C1 segment of cervical spinal cord (tissue), 14 donors: ENCODE data around the gene FAAP24.
"Not testable (repeated sequence)": the region's sequence is repeated elsewhere in the genome, so short reads cannot be mapped to it uniquely, and the experiment has no call there.

Experiments
- DNase-seq, 14 donors: peaks; one replicate each; lab custom pipeline; 2025; lab: John Stamatoyannopoulos, UW

Gene FAAP24, protein sequence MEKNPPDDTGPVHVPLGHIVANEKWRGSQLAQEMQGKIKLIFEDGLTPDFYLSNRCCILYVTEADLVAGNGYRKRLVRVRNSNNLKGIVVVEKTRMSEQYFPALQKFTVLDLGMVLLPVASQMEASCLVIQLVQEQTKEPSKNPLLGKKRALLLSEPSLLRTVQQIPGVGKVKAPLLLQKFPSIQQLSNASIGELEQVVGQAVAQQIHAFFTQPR

DNA sequence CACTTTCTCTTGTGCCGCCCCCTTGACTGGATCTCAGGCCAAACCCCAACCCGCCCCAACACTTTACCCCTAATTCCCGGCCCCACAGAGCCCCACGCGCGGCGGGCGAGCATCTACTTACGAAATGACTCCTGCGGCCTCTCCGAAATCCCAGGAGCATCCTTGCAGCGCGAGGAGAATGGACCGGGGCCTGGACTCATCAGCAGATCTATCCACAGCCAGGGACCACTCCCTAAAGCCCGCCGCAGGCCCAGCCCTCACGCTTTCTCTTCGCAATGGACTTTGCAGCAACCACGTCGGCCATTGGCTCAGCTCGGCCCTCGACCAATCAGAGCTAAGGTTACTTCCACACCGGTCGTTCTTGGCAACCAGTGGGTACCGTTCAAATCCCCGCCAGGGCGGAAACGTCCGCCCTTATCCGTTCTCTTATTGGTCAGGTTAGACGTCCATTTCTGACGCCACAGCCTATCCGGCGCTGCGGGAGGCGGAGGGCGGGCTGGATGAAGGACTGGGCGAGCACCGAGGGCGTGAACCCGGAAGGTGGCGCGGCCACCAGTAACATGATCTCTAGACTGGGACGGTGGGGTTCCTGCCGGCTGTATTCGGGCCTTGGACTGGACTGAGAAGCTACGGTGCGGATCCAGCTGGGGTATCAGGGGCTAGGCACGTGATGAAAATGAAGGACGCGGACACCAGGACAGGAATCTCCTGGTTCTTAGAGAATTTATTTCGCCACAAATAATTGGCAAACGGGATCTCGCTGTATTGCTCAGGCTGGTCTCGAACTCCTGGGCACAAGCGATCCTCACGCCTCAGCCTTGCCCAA lies at the start of gene FAAP24, which contains the start of gene CEP89:
Gene FAAP24 (plus strand): TSS at position 528 of the 826 bp plus-strand sequence. CDS start 955 bp downstream, outside the sequence.
Gene CEP89 (minus strand): TSS at position 244 of the 826 bp plus-strand sequence. CDS start 84 bp downstream, at position 160.
- DNase-seq = peak; percentile 85 to 98 (median 96)

DNA sequence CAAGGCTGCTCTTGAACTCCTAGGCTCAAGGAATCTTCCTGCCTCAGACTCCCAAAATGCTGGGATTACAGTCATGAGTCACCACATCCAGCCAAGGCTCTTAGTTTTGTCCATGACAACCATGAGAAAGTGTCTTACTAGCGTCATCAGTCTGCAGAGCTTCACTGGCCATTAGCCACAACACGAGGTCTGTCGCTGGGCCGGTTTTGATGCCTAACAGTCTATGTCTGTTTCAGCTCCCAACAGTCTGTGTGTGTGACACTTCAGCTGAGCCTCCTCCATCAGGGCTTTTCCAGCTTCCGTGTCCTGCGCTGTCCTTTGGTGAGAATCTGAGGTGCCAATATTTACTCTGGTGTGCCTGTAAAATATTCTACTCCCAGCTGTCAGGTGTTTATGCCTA lies 47.8 kb upstream of the FAAP24 start:
- no peak for DNase-seq

DNA sequence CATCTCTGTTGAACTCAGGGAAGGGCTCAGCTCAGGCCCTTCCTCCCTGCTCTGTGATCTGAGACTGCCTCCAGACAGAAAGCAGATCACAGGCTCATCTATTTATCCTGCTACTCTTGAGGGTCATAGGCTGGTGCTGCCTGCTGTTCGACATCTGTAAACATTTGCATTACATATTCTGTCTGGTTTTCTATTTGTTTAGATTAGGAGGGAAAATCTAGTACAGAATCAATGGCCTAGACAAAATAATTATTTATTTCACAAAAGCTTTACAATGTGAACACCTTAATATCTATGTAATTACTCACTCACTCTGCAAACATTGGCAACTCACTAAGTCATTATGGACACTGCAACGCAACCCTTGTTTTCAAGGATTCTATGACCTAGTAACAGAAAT lies 43.2 kb upstream of the FAAP24 start:
- no peak for DNase-seq

DNA sequence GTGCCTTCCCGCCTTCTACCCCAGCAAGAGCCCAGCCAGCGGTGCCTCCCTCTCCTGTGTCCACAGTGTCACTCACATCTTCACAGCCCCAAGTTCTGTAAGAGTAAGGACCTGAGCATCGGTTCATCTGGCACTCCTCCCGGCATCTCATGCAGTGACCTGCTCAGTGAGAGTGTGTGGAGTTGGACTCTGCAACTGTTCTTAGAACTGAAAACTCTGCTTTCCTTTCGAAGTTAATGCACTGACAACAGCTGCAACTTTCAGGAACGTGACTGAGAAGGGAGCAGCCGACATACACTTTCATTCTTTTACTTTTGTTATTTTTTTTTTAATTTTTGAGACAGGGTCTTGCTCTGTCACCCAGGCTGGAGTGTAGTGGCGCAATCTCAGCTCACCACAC lies 41.5 kb upstream of the FAAP24 start:
- DNase-seq = no peak

DNA sequence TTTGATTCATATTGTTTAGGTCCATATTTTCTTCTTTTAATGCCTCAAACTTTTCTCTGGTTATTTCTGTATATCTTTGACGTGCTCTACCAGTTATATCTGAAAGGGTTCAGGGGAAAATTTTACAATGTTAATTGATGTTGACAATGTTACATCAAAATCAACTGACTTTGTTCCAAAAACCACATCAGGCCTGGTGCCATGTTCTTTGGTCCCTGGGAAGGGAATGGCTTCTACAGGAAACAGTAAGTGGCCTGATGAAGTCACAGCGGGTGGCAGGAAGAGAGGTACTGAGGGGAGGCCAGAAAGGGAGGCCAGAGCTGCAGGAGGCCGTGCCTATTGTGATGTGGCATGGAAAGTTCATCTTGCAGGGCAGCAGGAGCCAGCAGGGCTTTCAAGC lies 38.5 kb upstream of the FAAP24 start:
- no peak for DNase-seq

DNA sequence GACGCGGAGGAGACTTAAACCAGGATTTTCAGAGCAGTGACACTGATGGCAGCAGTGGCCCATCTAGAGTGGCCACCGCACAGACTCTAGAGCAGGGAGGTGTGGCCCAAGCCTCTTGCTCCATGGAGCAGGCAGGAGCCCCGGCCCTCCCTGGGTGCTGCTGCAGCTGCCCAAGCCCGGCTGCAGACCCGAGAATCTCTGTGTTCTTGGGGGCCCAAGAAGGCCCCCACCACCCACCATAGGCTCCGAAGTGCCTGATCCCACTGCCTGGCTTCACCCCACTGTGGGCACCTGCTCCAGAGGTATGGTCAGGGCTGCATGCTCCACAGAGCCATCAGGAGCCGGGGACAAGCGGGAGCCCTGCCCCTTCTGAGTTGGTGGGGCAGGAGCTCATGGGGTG lies 36.4 kb upstream of the FAAP24 start:
- DNase-seq = no peak

DNA sequence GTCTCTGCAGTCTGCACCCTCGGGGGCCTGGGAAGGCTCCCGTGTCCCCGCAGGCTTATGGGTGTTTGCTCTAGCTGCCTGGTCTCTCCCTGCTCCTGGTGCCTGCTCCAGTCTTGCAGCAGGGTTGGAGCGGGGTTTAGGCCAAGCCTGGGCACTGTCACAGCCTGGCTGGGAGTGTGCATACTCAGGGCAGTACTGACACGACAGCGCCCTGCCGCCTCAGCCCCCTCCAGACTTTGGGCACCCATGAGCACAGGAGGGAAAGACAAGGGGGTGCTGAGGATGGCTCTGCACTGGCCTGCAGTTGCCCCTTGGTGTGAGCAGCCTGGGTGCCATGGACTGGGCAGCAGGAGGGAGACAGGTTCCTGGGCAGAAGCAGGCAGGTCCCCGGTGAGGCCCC lies 36.0 kb upstream of the FAAP24 start:
- no peak for DNase-seq

DNA sequence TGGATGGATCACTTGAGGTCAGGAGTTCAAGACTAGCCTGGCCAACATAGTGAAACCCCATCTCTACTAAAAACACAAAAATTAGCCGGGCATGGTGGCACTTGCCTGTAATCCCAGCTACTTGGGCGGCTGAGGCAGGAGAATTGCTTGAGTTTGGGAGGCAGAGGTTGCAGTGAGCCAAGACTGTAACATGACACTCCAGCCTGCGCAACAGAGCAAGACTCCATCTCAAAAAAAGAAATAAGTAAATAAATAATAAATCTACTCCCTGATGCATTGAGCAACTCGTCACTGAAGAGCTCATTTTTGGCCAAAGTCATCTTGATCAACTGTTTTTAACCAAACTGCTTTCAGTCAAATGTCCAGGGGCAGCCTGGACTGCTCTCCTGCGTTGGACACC lies 30.8 kb upstream of the FAAP24 start:
- not testable (repeated sequence) for DNase-seq

DNA sequence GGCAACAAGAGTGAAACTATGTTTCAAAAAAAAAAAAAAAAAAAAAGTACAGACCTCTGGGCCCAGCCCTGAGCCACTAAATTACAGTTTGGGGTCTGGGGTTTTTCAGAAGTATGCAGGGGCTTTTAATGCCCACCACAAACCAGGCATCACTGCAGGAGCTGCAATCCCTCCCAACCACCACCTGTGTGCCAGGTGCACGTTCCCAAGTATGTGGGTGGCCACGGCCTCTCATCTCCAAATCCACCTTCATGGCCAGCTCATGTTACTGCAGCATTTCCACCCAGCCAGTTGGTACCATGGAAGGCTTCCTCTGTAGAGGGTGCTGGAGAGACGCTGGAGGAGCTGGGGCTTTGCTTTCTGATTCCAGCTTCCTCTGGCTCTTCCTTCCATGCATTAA lies 26.8 kb upstream of the FAAP24 start:
- DNase-seq = no peak

DNA sequence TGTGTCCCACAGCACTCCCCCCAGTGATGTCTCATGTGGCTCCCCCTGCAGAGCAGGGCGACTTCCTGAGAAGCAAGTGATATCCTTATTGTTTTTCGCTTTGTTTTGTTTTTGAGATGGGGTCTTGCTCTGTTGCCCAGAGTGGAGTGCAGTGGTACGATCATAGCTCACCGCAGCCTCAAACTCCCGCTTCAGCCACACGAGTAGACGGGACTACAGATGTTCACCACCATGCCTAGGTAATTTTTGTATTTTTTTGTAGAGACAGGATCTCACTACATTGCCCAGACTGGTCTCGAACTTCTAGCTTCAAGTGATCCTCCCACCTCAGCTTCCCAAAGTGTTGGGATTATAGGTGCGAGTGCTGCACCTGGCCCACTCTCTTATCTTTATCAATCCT lies 5.3 kb upstream of the FAAP24 start:
- DNase-seq = no peak

DNA sequence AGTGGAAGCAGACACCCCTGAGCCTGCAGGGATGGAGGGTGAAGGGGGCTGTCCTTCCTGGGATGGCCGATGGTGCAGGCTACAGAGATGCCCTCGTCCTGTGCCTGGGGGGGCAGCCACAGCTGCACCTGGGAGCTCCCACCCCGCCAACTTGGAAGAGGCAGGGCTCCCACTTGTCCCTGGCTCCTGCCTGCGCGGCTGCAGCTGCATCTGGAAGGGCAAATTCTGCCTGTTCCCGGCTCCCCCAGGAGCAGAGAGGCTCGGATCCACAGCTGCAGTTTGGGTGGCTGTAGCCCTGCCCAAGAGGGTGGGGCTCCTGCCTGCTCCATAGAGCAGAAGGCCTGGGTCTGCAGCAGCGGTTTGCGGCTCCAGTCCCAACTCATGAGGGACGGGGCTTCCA lies 2.5 kb upstream of the FAAP24 start:
- DNase-seq = no peak

DNA sequence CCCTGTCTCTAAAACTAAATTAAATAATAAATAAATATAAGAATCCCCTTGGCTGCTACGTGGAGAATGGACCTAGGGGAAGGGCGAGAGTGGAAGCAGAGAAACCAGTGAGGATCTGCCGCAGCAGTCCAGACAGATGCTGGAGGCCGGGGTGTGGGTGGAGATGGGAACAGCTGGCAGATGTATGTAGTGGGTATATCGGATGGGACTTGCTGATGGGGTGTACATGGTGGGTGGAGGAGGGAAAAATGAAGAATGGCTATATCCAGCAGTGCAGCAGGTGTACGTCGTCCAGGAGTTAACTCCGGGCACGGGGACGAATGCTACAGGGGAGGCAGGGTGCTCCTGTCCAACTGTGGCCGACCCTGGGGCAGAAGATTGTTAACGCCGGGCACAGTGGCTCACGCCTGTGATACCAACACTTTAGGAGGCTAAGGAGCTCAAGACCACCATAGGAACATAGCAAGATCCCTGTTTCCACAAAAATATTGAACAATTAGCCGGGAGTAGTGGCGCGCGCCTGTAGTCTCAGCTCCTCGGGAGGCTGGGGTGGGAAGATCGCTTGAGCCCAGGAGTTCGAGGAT lies 938 bp upstream of the FAAP24 start:
- peak in 1 of 14 donors; percentile 17 for DNase-seq

DNA sequence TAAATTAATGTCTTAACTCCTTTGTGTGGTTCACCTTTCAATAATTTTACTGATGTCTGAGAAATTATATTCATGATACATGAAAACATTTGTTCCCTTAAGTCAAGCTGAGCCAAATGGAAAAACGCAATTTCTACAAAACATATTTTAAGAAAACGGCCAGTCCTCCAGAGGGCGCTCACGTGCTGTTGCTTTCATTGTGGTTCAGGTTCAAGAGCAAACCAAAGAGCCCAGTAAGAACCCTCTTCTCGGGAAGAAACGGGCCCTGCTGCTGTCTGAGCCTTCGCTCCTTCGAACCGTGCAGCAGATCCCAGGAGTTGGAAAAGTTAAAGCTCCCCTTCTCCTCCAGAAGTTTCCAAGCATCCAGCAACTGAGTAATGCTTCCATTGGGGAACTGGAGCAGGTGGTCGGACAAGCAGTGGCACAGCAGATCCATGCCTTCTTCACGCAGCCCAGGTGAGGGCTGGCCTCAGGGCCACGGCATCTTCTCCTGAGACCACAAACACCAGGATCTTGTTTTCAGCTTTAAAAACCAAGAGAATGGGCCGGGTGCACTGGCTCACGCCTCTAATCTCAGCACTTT lies 4.3 kb downstream of the FAAP24 start:
- DNase-seq = peak in 10 of 14 donors; percentile 4 to 63 (median 30)

DNA sequence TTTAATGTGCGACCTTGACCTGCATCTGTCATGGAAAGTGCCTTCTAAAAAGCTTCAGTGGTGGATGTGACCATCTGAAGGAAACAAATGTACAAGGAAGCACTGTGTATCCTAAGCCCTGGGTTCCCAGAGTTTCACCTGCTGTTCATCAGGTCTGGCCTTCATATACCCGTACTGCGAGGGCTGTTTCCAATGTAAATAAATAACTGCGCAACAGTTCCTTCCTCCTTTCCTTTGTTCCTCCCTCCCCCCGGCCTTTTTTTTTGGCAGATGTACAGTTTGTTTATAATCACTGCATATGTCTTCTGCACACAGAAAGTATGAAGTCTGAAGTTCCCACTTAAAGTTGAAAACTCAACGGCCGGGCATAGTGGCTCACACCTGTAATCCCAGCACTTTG lies 5.2 kb downstream of the FAAP24 start:
- DNase-seq = no peak

DNA sequence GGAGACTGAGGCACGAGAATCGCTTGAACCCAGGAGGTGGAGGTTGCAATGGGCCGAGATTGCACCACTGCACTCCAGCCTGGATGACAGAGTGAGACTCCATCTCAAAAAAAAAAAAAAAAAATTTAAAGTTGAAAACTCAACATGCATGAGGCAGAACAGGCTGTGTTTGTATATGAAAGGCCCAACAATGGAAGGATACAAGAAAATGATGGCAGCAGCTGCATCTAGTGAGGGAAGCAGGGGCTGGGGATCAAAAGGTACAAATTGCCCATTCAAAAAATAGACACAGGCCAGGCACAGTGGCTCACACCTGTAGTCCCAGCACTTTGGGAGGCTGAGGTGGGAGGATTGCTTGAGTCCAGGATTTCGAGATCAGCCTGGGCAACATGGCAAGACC lies 5.8 kb downstream of the FAAP24 start:
- DNase-seq = not testable (repeated sequence)

DNA sequence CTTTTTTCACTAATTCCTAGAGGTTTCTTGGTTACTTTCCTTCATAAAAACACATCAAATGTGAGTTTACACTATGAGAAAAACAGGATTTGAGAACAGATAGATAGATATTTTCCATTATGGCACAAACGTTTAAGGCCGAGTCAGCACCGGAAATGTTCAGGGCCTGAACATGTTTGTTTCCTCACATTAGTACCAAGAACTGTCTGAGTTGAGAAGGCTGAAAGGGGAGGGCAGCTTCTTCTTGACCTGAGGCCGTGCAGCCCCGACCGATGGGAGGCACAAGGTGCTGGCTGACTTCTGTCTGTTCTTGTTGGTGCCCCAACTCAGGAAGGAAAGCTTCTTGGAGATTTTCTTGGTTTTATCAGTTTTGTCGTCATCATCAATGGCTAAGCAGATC lies 7.8 kb downstream of the FAAP24 start:
- DNase-seq = not testable (repeated sequence)

DNA sequence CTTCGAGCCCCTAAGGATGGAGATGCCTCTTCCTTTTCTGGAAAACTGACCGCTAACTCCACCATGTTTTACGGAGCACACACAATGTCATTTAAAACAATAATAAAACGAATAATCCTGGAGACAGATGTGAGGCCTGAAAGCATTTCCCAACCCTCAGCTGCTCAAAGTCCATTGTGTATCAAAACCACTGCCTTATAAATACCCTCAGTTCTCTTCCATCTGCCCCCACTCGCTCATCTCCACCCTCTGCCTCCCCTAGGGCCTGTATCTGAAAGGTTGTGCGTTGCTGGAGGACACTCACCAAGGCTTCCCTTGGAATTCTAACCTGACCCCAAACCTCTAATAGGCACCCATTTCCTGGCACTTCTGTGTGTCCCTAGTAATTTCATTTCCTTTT lies 10.4 kb downstream of the FAAP24 start:
- not testable (repeated sequence) for DNase-seq

DNA sequence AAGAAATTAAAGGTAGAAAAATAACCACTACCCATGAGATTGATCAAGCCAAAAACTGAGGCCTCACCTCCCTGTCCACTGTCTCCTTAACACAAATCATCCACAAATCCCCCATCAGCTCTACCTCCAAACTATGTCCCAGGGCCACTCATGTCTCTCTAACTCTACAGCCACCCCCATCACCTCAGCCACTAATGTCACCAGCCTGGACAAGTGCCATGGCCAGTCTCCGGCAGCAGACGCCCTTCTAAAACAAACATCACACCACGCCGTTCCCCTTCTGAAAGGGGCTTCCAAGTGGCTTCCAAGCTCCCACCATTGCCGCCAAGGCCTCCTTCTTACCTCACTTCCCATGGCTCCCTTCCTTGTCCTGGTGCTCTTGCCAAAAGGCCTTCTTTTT lies 16.2 kb downstream of the FAAP24 start:
- not testable (repeated sequence) for DNase-seq

DNA sequence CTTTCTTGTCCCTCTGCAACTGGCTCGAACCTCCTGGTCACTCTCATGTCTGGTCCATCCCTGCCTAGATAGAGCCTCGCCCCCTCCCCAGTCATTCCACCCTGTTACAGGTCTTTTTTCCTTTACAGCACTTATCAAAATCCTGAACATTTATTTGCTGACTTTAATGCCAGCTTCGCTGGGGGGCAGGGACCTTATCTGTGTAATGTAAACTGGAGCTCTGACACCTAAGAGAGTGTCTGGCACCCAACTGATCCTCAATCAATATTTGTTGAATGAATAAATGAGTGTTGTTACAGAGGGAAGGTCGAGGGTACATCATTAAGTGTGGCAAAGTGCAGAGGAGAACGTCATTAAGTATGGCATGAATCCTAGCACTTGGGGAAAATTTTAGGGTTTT lies 16.7 kb downstream of the FAAP24 start:
- no peak for DNase-seq

DNA sequence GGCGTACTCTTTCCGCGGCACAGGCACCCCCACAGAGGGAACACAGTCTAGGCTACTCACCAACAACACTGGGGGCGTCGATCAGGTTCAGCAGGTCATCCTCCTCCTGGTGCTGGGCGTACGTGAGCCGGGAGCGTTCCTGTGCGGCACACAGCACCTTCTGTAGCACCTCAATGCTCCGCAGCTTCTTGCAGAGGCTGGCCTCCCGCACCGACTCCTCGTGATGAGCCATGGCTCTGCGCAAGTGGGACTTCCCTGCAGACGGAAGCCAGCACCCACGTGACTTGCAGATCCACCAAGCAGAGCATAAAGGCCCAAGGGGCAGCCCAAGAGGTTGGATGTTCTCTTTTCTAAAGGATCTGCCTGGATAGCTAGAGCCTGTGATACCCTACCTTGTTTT lies 23.9 kb downstream of the FAAP24 start:
- not testable (repeated sequence) for DNase-seq

DNA sequence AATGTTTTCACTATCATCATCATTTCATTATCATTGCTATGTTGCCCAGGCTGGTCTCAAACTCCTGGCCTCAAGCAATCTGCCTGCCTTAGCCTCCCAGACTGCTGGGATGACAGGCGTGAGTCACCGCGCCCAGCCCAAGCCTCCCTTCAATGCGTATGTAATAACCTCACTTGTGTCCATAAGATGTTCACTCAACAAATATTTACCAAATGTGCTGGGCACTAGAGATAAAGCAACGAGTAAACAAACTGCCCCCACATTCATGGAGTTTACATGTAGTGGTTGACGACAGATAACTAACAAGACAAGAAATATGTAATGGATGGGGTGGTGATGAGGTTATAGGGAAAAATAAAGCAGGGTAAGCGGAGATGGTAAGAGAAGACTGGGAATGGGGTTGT lies 25.0 kb downstream of the FAAP24 start:
- DNase-seq = not testable (repeated sequence)

DNA sequence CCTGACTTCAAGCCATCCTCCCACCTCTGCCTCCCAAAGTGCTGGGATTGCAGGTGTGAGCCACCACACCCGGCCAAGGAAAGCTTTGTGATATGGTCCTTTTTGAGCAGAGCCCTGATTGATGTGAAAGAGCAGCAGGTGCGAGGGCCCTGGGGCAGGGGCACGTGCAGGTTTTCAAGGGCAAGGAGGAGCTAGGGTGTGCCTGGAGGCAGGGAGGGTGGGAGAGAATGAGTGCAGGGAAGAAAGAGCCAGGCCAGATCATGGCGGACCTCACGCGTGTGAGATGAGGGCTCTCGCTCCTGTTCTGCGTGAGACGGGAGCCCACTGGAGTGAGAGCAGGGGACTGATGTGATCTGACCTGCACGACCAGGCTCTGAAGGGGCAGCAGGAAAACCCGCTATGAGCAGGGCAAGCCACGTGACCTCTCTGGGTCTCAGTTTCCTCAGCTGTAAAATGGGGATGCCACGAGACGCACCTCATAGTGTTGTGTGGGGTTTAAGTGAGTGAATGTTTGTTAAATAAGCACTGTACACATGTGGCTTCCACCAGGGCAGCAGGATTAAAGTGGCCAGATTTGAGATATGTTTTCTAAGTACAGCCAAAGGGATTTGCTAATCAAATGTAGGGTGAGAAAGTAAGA lies 25.8 kb downstream of the FAAP24 start:
- no peak for DNase-seq
